Testis (tissue), 2 donors: ENCODE measurements around the gene KIF2A.

Experiments
- POLR2A ChIP-seq: fragments of 450-650 bp; IDR thresholded peaks from one replicate; pipeline ENCODE4 v1.6.1; 2017; ENCODE audit warnings: antibody characterized with exemption, mild to moderate bottlenecking, moderate library complexity
- TF ChIP-seq, protein P1 (sequence below), 3 experiments: fragments of 450-650 bp in 2 of 3; fragments of 200-600 bp in 1 of 3; sonication (generic) in 1 of 3; IDR thresholded peaks; one replicate each; pipeline ENCODE4 v1.5.1; 2016 to 2019; ENCODE audit warnings: antibody characterized with exemption in 3 of 3, mild to moderate bottlenecking in 2 of 3, moderate library complexity in 1 of 3

- TF ChIP-seq POLR2A: no peak
- TF ChIP-seq, protein P1, sequence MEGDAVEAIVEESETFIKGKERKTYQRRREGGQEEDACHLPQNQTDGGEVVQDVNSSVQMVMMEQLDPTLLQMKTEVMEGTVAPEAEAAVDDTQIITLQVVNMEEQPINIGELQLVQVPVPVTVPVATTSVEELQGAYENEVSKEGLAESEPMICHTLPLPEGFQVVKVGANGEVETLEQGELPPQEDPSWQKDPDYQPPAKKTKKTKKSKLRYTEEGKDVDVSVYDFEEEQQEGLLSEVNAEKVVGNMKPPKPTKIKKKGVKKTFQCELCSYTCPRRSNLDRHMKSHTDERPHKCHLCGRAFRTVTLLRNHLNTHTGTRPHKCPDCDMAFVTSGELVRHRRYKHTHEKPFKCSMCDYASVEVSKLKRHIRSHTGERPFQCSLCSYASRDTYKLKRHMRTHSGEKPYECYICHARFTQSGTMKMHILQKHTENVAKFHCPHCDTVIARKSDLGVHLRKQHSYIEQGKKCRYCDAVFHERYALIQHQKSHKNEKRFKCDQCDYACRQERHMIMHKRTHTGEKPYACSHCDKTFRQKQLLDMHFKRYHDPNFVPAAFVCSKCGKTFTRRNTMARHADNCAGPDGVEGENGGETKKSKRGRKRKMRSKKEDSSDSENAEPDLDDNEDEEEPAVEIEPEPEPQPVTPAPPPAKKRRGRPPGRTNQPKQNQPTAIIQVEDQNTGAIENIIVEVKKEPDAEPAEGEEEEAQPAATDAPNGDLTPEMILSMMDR (IDR thresholded peaks at IDR 0.05): no peak
Observed at GRCh38 chr5:62341783-62342475, 35.9 kb downstream of the KIF2A start.
